HG02852 (cell line): ENCODE results near the gene MOB3B.
"Not testable (repeated sequence)": the region's sequence is repeated elsewhere in the genome, so short reads cannot be mapped to it uniquely, and the experiment has no call there.

ENCODE experiments used
- ATAC-seq: cut with Tn5 transposase; IDR thresholded peaks from one replicate; pipeline ENCODE4 v1.9.1; 2021; ENCODE audit warnings: mild to moderate bottlenecking, moderate library complexity; ENCODE audit not compliant: unreplicated experiment

The MOB3B gene

DNA sequence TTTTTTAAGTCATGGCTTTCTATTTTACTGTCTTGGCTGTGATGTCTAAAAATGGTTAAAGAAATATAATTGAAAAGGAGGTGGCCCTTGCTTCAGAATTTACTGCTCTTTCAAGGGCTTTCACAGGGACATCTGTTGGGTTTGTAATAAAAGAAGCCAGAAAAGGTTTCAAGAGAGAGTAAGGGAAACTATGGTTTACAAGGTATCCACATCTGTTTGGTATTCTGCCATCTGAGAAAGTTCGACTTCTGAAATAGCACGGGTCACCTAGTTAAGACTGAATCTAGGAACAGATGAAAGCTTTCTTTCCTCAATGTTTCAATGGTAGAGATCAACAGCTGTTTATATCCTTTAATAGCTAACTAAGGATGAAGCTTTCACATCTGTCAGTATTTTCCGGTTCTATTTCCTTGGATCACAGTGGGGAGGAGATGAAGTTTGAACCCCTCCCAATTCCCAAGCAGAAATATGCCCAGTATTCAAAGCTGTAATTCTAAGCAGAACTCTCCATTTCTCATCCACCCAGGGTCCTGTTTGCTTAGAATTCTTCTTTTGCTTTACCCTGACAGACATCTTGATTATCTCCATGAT is 78.3 kb downstream of the MOB3B start:
- ATAC-seq = peak; percentile 65

DNA sequence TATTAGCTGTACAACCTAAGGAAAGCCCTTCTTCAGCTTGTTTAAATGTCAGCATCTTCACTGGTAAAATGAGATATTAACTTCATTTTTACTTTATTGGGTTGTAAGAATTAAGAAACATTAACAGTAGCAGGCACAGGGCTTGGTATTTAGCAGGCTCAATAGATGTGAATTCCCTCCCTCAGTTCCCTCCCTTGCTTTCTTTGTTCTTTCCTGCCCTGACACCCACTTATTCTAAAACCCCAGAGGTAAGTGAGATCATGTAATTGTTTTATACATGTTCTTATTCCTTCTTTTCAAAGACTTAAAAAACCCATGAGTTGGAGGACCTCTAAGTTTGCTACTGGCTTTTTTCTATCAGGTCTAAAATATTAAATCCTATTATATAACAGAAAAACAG is 78.9 kb downstream of the MOB3B start:
- no peak for ATAC-seq

DNA sequence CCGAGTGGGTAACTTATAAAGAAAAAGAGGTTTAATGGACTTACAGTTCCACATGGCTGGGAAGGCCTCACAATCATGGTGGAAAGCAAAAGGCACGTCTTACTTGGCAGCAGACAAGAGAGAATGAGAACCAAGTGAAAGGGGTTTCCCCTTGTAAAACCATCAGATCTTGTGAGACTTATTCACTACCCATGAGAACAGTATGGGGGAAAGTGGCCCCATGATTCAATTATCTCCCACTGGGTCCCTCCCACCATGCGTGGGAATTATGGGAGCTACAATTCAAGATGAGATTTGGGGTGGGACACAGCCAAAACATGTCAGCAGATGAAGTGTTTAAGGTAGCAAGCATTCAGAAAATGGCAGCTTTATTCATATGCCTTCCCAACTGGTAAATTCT is 81.3 kb downstream of the MOB3B start:
- not testable (repeated sequence) for ATAC-seq

GRCh38 chr9:27447031-27447683 is 82.5 kb downstream of the MOB3B start:
- no peak for ATAC-seq

- no peak for ATAC-seq
These were observed 83.9 kb downstream of the MOB3B start for GRCh38 chr9:27445688-27446087.

- no peak for ATAC-seq
These were observed 84.5 kb downstream of the MOB3B start for GRCh38 chr9:27445057-27445595.

DNA sequence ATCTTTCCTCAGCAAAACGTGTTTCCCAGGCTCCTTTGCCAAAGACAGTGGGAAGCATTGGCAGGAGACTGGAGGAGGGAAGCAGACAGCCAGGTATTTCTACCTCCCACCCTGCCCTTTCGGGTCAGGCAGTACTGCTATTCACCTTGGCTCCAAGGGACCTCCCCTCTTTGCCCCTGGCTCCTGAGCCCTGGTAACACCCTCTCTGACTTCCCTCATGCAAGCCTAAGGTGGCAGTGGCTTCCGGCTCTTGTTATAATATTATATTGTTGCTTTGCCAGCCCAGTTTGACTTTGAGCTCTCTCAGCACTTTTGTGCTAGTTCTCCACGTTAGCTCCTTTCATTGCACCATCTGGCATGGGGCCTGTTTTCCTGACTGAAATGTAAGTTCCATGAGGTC is 87.2 kb downstream of the MOB3B start:
- no peak for ATAC-seq

DNA sequence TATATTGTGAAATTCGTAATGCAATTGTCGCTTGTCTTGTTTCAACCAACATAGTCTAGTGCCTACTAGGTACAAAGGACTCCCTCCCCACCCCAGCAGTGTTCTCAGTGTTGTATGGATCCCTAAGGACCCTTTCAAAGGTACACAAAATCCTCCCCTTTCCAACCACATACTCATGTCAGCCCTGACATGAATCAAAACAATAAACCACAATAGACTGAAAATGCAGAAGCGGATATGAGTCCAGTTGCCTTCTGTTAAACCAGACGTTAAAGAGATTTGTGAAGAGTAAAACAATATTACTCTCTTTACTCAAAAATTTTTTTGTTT is 87.9 kb downstream of the MOB3B start:
- ATAC-seq = peak; percentile 93

DNA sequence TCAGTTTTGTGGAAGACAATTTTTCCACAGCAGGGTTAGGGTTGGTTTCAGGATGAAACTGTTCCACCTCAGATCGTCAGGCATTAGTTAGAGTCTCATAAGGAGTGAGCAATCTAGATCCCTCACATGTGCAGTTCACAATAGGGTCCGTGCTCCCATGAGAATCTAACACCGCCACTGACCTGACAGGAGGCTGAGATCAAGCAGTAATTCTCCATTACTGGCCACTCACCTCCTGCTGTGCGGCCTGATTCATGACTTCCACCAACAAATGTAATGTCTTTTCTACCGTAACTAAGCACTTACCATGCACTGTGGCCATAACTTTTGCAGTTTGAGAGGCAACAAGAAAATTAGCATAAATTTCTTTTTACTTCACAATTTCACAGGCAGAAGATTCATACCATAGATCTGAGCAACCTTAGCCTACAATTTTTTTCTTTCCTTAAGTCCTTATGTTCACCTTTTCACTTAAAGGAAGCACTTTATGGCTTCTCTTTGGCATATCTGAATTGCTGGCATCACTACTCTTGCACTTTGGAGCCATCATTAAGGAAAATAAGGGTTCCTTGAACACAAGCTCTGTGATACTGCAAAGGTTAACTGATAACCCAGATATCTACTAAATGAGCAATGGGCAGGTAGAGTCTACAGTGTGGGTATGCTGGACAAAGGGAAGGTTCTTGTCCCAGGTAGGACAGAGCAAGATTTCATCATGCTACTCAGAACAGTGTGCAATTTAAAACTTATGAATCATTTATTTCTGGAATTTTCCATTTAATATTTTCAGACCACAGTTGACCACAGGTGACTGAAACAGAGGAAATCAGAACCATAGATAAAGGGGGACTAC is 88.5 kb downstream of the MOB3B start:
- ATAC-seq = peak; percentile 41

DNA sequence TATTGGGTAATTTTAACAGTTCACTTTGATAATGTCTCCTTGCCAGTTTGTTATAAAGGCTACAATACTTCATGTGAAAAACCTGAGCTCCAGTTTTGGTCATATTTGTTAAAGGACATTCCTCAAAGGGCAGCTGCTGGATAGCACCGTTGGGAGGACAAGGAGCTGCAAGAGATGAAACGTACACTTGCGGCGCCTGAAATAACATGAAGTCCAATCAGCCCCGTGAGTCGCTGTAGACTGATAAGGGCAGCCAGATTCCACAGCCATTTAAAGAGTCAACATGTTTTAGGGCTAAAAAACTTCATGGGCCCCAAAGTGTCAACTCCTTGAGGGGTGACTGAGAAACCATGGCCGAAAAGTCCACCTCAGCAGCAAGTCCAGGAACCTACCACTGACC is 91.1 kb downstream of the MOB3B start:
- ATAC-seq = no peak

DNA sequence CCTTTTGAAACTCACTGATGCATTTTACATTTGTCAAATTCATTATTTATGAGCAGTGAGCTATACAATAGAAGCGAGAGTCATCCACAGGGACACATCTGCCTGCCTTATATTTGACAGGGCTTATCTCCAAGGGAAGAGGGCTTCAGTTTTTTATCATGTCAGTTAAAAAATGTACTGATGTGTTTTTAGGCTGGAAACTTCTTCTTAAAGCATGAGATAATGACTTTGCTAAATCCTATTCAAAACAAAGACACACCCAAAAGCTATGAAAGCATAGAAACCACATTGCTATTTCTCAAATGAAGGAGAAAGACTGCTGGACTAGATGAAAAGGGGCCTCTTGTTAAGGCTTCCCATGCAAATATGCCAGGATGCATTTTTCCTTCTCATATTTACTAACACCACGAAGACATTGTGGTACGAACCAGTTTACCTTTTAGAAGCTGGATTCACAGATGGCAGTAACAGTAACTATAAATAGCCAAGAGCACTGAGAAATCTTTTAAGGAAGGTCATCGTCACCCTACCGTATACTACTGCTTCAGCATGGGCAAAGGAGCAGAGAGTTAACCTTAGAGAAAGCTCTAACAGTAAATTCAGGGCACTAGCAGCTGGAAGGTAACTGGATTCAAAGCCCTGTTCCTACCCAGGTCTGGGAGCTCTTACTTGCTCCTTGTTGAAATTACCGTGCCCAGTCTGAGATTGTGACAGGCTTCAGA is 91.8 kb downstream of the MOB3B start:
- ATAC-seq = no peak

GRCh38 chr9:27436234-27436633 is 93.4 kb downstream of the MOB3B start:
- no peak for ATAC-seq

DNA sequence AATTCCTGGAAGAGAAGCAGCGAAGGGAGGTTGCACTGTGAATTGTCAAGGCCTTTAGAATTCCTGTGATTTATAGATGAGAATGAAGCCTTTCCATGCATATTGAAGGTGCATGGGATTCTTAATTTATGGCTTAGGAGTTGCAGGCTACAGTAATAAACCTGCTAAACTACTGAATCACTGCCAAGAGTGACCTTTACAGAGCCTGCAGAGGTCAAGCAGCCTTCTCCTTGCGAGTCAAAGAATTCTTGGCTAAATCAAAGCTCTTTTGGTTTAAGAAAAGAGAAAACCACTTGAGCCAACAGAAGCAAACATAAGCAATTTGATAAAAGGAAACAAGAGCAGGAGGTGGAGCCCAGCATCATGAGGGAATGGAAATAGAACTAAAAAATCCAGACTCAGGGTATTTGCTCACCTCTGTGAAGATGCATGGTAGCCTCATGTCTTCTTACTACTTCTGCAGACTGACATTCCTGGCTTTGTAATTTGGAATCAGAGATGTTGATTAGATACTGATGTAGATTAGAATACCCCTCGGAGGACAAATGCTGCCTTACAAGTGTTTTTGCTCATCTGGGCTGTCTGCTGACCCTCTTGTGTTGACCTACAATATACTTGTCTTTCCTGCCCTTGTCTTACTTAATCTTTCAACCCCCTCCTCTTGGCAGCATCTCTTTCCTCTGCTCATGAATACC is 95.8 kb downstream of the MOB3B start:
- ATAC-seq = no peak

- ATAC-seq = no peak
These were observed 97.3 kb downstream of the MOB3B start for GRCh38 chr9:27432308-27432707.

- no peak for ATAC-seq
These were observed 98.0 kb downstream of the MOB3B start for GRCh38 chr9:27431543-27432147.

DNA sequence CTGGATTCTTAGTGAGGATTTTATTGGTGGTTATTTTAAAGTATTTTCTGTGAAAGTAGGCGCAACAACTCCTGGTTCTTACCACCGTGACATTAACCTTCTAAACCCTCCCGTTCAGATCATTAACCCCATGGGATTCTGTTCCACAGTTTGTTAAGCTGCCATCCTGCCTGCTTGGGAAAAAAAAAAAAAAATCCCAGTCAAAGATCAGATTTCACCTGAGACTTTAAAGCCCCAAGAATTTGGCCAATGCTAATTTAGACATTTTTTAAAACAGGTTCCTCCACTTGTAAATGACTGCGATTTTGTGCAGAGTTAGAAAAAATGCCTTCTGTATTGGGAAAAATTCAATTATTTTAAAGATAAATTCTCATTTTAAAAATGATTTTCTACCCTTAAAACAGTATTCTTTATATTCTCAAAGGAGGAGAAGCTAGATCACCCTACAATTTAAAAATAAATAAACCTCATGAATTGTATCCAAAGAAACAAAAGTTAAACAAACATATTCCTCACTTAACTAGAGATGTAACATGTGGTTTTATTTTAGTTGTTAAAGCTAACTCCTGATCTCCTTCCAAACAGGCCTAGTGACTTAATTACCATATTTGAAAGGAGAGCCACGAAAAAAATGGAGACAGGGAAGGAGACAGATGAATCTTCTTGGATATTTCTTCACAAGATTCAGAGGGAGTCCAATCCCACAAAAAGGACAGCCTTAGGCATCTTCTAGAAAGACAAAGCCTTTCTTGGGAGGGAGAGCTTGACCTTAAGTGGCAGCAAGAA is 98.7 kb downstream of the MOB3B start:
- no peak for ATAC-seq

DNA sequence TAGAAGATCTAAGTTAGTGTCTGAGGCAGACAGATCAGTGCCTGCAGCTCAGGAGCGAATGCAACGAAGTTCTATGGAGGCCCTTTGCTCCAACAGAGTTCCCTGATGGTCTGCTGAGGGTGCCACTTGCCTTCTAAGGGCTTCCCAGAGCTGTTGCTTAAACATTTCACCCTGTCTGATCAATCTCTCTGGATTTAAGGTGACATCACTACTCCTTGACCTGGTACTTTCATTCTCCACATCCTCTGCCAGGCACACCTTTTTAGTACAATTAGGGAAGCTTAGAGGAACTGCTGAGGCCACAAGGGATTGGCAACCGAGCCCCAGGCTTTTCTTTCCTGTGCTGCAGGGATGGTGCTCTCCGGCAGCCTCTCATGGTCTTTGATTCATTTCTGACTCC is 99.7 kb downstream of the MOB3B start:
- no peak for ATAC-seq

GRCh38 chr9:27429436-27429835 is 100.2 kb downstream of the MOB3B start:
- no peak for ATAC-seq

DNA sequence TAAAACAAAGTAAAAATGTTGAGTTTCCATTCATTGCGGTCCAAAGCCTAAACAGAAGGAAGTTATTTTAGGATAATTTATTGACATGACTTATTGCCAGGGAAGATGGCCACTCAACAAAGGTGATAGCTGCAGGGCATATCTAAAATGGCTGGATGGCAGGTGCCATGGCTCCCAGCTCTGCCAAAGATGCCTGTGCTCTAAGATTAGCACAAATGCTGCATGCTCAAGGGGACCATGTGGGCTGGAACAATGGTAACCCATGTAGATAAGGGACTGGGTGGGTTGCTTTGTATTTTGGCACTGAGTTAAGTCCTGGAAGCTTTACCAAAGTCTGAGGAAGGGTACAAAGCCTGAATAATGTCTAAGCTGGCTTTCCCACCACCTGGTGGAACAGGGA is 101.1 kb downstream of the MOB3B start:
- ATAC-seq = no peak

DNA sequence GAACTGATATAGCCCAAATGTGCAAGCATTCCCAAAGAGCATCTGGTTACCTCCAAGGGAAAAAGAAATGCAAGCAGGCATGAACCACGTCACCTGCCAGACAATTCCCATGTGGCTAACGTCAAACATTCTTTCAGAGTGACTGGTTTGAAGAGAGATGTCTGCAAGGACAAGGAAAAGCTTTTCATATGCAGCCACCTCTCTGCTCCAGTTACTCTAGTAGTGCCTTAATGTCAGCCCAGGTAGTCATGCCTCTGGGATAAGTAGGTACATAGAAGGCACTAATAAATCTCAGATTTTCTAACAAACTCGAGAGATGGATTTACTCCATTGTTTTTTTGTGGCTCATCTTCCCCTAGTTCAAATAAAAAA is 102.4 kb downstream of the MOB3B start:
- ATAC-seq = no peak
